GM12878 (cell line): ENCODE results near the gene SUFU. TPM values are rescaled to one million over a fixed set of nuclear protein-coding genes. Genes with fewer than 3 reads are reported as not detected.

Experiments used
- ATAC-seq: fragments of 200-7000 bp; cut with Tn5 transposase; 3 replicates; pipeline ENCODE4 v1.9.1; 2020; ENCODE audit warnings: mild to moderate bottlenecking, moderate library complexity
- Bru-seq: library from RNA; stranded (reverse); fragments of 400-500 nt; gene quantifications from one replicate; lab custom pipeline; 2021; lab: Mats Ljungman, UMichigan
- BruChase-seq, 2 experiments: library from RNA; stranded (reverse); fragments of 400-500 nt; gene quantifications; one replicate each; lab custom pipeline; 2021; lab: Mats Ljungman, UMichigan
- BruUV-seq: library from RNA; stranded (reverse); fragments of 400-500 nt; replicated peaks from 2 replicates; lab custom pipeline; 2021; lab: Mats Ljungman, UMichigan
- CTCF ChIA-PET: fragments of 300-600 bp; sonication (Branson Sonifier 250); formaldehyde crosslinking; extraction: SDS; loops from one replicate; lab custom pipeline; 2021; ENCODE audit warnings: inconsistent platforms; lab: Yijun Ruan, JAX
- POLR2A ChIA-PET: fragments of 350-600 bp; formaldehyde crosslinking; extraction: SDS; loops from one replicate; lab custom pipeline; 2021; ENCODE audit warnings: inconsistent platforms; lab: Charles Lee
- RAD21 ChIA-PET: fragments of 300-600 bp; sonication (Branson Sonifier 250); formaldehyde crosslinking; loops from one replicate; lab custom pipeline; 2023; ENCODE audit warnings: antibody characterized with exemption; ENCODE audit not compliant: unreplicated experiment; lab: Charles Lee
- SMC1A ChIA-PET: fragments of 300-600 bp; sonication (Branson Sonifier 250); formaldehyde crosslinking; loops from one replicate; lab custom pipeline; 2023; ENCODE audit not compliant: unreplicated experiment, uncharacterized antibody; lab: Charles Lee
- DNase-seq: peaks from one replicate; pipeline ENCODE4 v3.0.0-alpha.2; 2011; ENCODE audit warnings: low read depth, low spot score
- FAIRE-seq: peaks from 3 replicates; lab custom pipeline; 2011; peaks lifted over from hg19 to GRCh38; lab: Jason Lieb, UNC
- H2AFZ ChIP-seq: 2 replicates; pipeline ENCODE4 v1.6.0; 2011; ENCODE audit warnings: low read depth, low read length, control low read depth; ENCODE audit not compliant: control insufficient read depth
- H3K27ac ChIP-seq: 2 replicates; pipeline ENCODE4 v1.5.1; 2011; ENCODE audit warnings: control low read depth; ENCODE audit not compliant: control insufficient read depth, insufficient read depth
- H3K27me3 ChIP-seq, 2 experiments: replicated peaks in 1 of 2; 2 replicates each; pipeline versions ENCODE4 v1.6.0 to v1.6.1; 2011; ENCODE audit warnings: low read length in 1 of 2; ENCODE audit not compliant: control insufficient read depth in 2 of 2, insufficient read depth in 2 of 2
- H3K36me3 ChIP-seq, 2 experiments: 2 replicates each; pipeline ENCODE4 v1.5.1; 2011; ENCODE audit warnings: low read length in 1 of 2; ENCODE audit not compliant: control insufficient read depth in 2 of 2, insufficient read depth in 2 of 2
- H3K4me1 ChIP-seq: 2 replicates; pipeline ENCODE4 v1.6.1; 2011; ENCODE audit warnings: mild to moderate bottlenecking, low read length, moderate library complexity, mixed read lengths; ENCODE audit not compliant: control insufficient read depth, insufficient read depth
- H3K4me2 ChIP-seq: 2 replicates; pipeline ENCODE4 v1.6.0; 2011; ENCODE audit warnings: control low read depth; ENCODE audit not compliant: control insufficient read depth, insufficient read depth
- H3K4me3 ChIP-seq: fragments of 200-600 bp; sonication (generic); 2 replicates; pipeline ENCODE4 v1.5.1; 2016
- H3K79me2 ChIP-seq: 2 replicates; pipeline ENCODE4 v1.6.0; 2011; ENCODE audit warnings: low read length; ENCODE audit not compliant: control insufficient read depth, insufficient read depth
- H3K9ac ChIP-seq: 2 replicates; pipeline ENCODE4 v1.8.0; 2011; ENCODE audit warnings: low read length, control low read depth, mixed read lengths; ENCODE audit not compliant: control insufficient read depth, insufficient read depth
- H3K9me3 ChIP-seq: replicated peaks from 3 replicates; pipeline ENCODE4 v1.5.1; 2011; ENCODE audit warnings: mild to moderate bottlenecking, low read length; ENCODE audit not compliant: control insufficient read depth, insufficient read depth
- H4K20me1 ChIP-seq: 2 replicates; pipeline ENCODE4 v1.6.0; 2011; ENCODE audit not compliant: control insufficient read depth, insufficient read depth
- ATF7 ChIP-seq: fragments of 450-650 bp; IDR thresholded peaks from 2 replicates; pipeline ENCODE4 v1.6.1; 2016; ENCODE audit warnings: low read depth, mild to moderate bottlenecking
- EGR1 ChIP-seq, 2 experiments: IDR thresholded peaks; 1 replicate in 1 of 2; 2 replicates in 1 of 2; pipeline ENCODE4 v1.6.1; 2011 to 2012; ENCODE audit warnings: low read depth in 2 of 2, low read length in 2 of 2, borderline replicate concordance in 1 of 2, mild to moderate bottlenecking in 1 of 2, moderate library complexity in 1 of 2
- NFYB ChIP-seq: IDR thresholded peaks from 2 replicates; pipeline ENCODE4 v1.6.1; 2011; ENCODE audit warnings: low read depth, mild to moderate bottlenecking, low read length, improper control_type of control experiment, moderate library complexity; ENCODE audit not compliant: insufficient read depth
- PAX8 ChIP-seq: fragments of 450-650 bp; IDR thresholded peaks from 2 replicates; pipeline ENCODE4 v1.6.1; 2017; ENCODE audit warnings: mild to moderate bottlenecking, moderate library complexity
- RAD21 ChIP-seq: IDR thresholded peaks from 2 replicates; pipeline ENCODE4 v1.6.1; 2011; ENCODE audit warnings: mild to moderate bottlenecking, low read depth, low read length, moderate library complexity; ENCODE audit not compliant: insufficient read depth
- SP1 ChIP-seq: IDR thresholded peaks from one replicate; pipeline ENCODE4 v1.6.1; 2011; ENCODE audit warnings: low read depth, low read length
- TAF1 ChIP-seq: IDR thresholded peaks from 2 replicates; pipeline ENCODE4 v1.6.1; 2011; ENCODE audit warnings: mild to moderate bottlenecking, low read depth, low read length, borderline replicate concordance
- WGBS: methylation state at CpG from one replicate; pipeline ENCODE4 v1.1.6; 2016; ENCODE audit warnings: low lambda C conversion rate; ENCODE audit not compliant: insufficient replicate concordance, insufficient coverage; ENCODE audit errors: missing lambda C conversion rate; 5-methylcytosine and 5-hydroxymethylcytosine counted together
- in situ Hi-C: fragments of 300-500 bp; cut with MboI; formaldehyde crosslinking; loops from 9 replicates; pipeline ENCODE4 v1.14.3; 2018; ENCODE audit warnings: mixed read lengths
- intact Hi-C: fragments of 100-400 bp; cut with micrococcal nuclease; formaldehyde crosslinking; loops from one replicate; pipeline ENCODE4 v1.14.2; 2022; ENCODE audit not compliant: unreplicated experiment
- long read RNA-seq, 2 experiments: library from polyadenylated mRNA; unstranded; transcript quantifications; one replicate each; pipeline ENCODE4 v2.0.0, GENCODE V29; 2019 to 2020
- polyA minus RNA-seq, 3 experiments: library from RNA; depleted of rRNA, polyadenylated mRNA; stranded (reverse); fragments of >200 nt; gene quantifications; 2 replicates each; pipeline ENCODE4 v1.2.3, GENCODE V29; 2011
- polyA plus RNA-seq, 11 experiments: library from polyadenylated mRNA; depleted of rRNA in 4 of 11; unstranded in 6 of 11; stranded (reverse) in 5 of 11; fragments of >200 nt; fragmentation: Nextera tagmentation in 4 of 11; fragmentation: Illumina TruSeq in 1 of 11; extraction: Ambion mirVana in 4 of 11; extraction: Trizol in 1 of 11; gene quantifications; 1 replicate in 1 of 11; 2 replicates in 10 of 11; pipeline versions ENCODE4 v1.2.1 to v1.2.3, GENCODE V29; 2011 to 2016; ENCODE audit warnings: inconsistent platforms in 2 of 11, missing spikeins in 2 of 11, low read depth in 1 of 11
- total RNA-seq, 4 experiments: library from RNA; depleted of rRNA in 3 of 4; stranded (reverse); fragments of >200 nt in 3 of 4; fragmentation: Illumina TruSeq in 1 of 4; extraction: Trizol in 1 of 4; gene quantifications; 2 replicates each; pipeline versions ENCODE4 v1.2.1 to v1.2.3, GENCODE V29; 2013 to 2021
- TF ChIP-seq, protein P1 (sequence below): fragments of 450-650 bp; IDR thresholded peaks from 2 replicates; pipeline ENCODE4 v1.6.1; 2016; ENCODE audit warnings: mild to moderate bottlenecking
- TF ChIP-seq, protein P2 (sequence below): fragments of 450-650 bp; conservative IDR thresholded peaks from 2 replicates; pipeline ENCODE4 v1.6.1; 2017; ENCODE audit warnings: mild to moderate bottlenecking, moderate library complexity
- TF ChIP-seq, protein P3 (sequence below): IDR thresholded peaks from 2 replicates; pipeline ENCODE4 v1.6.1; 2012; ENCODE audit warnings: low read depth, low read length, improper control_type of control experiment

SUFU gene
- total RNA-seq (2013; cell fraction: nucleolus; rRNA removed): 6.2 and 6.7 TPM in 2 replicates
- total RNA-seq (2014; rRNA removed): 1.3 and 1.5 TPM in 2 replicates
- 0.94 and 1.1 TPM in 2 replicates for total RNA-seq (2014; rRNA removed; fragmentation: Illumina TruSeq; extraction: Trizol)
- total RNA-seq (2021): 5.6 and 7.7 TPM in 2 replicates
- polyA plus RNA-seq (2011; ENCODE audit: low read depth): 2.0 TPM
- 1.7 and 2.8 TPM in 2 replicates for polyA plus RNA-seq (2011; rRNA removed)
- 2.8 and 3.7 TPM in 2 replicates for polyA plus RNA-seq (2011; cell fraction: cytosol; rRNA removed)
- 5.5 and 6.1 TPM in 2 replicates for polyA plus RNA-seq (2011; cell fraction: nucleus; rRNA removed)
- 2.9 and 3.5 TPM in 2 replicates for polyA plus RNA-seq (2012)
- polyA plus RNA-seq (2014; fragmentation: Illumina TruSeq; extraction: Trizol): 3.8 and 4.0 TPM in 2 replicates
- polyA plus RNA-seq (2014; fragmentation: Nextera tagmentation; extraction: Ambion mirVana): under 1 TPM; 0.68 to 0.84 TPM
- polyA plus RNA-seq (2014; rRNA removed): 2.6 and 3.7 TPM in 2 replicates
- 1 to 10 TPM; 2.2 to 3.1 TPM for polyA plus RNA-seq (2016; fragmentation: Nextera tagmentation; extraction: Ambion mirVana)
- 6.4 and 6.6 TPM in 2 replicates for polyA minus RNA-seq (2011; rRNA and poly(A)+ RNA removed)
- polyA minus RNA-seq (2011; cell fraction: cytosol; rRNA and poly(A)+ RNA removed): 1.6 and 1.9 TPM in 2 replicates
- polyA minus RNA-seq (2011; cell fraction: nucleus; rRNA and poly(A)+ RNA removed): 2.3 and 4.0 TPM in 2 replicates
- percentile 55 among the genes with signal in this experiment for Bru-seq, nascent RNA
- percentile 59 among the genes with signal in this experiment for BruChase-seq, experiment 1, labeled RNA remaining after a 6-hour chase
- percentile 61 among the genes with signal in this experiment for BruChase-seq, experiment 2, labeled RNA remaining after a 2-hour chase
- long read RNA-seq, experiment 1, full-length matches to known transcripts: 1 of 5 reads
- long read RNA-seq, experiment 1, partial matches to known transcripts: 0 of 5 reads
- long read RNA-seq, experiment 1, other reads (novel, unspliced or antisense): 4 of 5 reads
- long read RNA-seq, experiment 2, partial matches to known transcripts: 1 of 7 reads
- long read RNA-seq, experiment 2, other reads (novel, unspliced or antisense): 6 of 7 reads

DNA sequence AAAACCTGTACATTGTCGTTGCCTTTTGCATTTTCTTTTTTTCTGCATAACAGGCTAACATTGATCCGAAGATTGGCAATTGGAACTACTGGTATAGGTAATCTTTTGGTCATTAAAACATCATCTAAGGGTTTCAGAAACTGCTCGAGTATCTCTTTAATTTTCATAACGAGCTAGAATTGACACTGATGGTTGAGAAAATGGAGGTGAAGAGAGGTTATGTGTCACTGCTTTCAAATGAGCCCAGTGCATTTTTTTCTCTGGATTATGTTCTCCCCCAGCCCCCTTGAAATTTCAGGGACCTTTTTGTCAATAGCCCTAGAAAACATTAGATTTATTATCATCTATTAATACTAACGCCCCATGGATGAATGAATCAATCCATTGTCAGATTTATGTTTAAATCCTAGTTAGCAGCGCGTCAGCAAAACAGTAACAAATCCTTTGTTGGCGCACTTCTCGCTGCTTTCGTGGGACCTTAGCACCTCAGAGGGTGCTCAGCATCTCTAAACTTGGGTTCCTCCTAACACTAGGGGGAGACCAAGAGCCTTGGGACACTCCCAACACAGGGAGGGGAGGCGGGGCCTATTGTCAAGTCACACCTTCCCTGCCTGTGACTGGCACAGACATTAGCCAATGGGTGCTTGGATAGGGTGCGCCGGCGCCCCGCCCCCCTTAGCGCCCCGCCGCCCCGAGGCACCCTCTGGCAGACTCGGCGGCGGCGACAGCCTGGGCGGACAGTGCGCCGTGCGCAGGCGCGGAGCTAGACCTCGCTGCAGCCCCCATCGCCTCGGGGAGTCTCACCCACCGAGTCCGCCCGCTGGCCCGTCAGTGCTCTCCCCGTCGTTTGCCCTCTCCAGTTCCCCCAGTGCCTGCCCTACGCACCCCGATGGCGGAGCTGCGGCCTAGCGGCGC is at the start of gene SUFU:
Gene SUFU (plus strand): TSS at position 709 of the 915 bp plus-strand sequence. CDS start 181 bp downstream, at position 890.
- Histone ChIP-seq H3K27ac (peak within 1 kb of the TSS; percentile 72; the same call in 1 of the 2 replicates), H3K4me2 (peak within 1 kb of the TSS; percentile 94), H3K79me2 (peaks cover 49% of the 10 kb centered on the region), H3K9ac (peak within 1 kb of the TSS; percentile 68), H3K9me3 (no peaks in the 10 kb centered on the region), H2AFZ (peak within 1 kb of the TSS; percentile 89), H3K36me3 (no peaks in the 10 kb centered on the region), H3K4me1 (peaks cover 7% of the 10 kb centered on the region), H3K4me3 (peak within 1 kb of the TSS; percentile 88), H3K27me3 (no peaks in the 10 kb centered on the region), H4K20me1 (no peaks in the 10 kb centered on the region)
- no TSS peak for BruUV-seq
- in situ Hi-C loops: no loop called here
- CTCF ChIA-PET: interaction anchor here (0.6 to 14.7 kb wide), 42 partner anchors 9 to 329 kb away, joined by 3 to 325 read pairs (median 4); partner anchors contain the start of gene C10orf95
- ATAC-seq: peak; percentile 82
- intact Hi-C loops: loop anchor here (1.0 to 10.0 kb wide), 6 partner anchors 37 to 211 kb away; partner anchors contain the start of genes ARL3, C10orf95 and SFXN2
- POLR2A ChIA-PET: interaction anchor here (0.5 to 3.8 kb wide), 16 partner anchors 8 to 385 kb away, joined by 3 to 24 read pairs (median 3); partner anchors contain the start of gene GBF1
- 1% methylated on average over 33 of the region's 44 CpGs for WGBS
- RAD21 ChIA-PET: interaction anchor here (0.5 to 4.7 kb wide), 28 partner anchors 9 to 832 kb away, joined by 3 to 206 read pairs (median 4); partner anchors contain the start of genes FBXL15 and TRIM8
- DNase-seq: peak; percentile 93
- SMC1A ChIA-PET: interaction anchor here (0.8 to 8.9 kb wide), 25 partner anchors 8 to 273 kb away, joined by 3 to 137 read pairs (median 4); partner anchors contain the start of genes ARL3, C10orf95 and SFXN2
- peak; percentile 94 for FAIRE-seq
- TF ChIP-seq EGR1 (IDR thresholded peaks at IDR 0.05; ENCODE audit: borderline replicate concordance in 1 of 2, low read depth in 2 of 2, low read length in 2 of 2) (no peak), NFYB (peak; percentile 67; the same call in 1 of the 2 replicates), TAF1 (peak; percentile 95), PAX8 (no peak), RAD21 (peak; percentile 88), SP1 (peak; percentile 92), ATF7 (no peak)
- TF ChIP-seq, protein P1, sequence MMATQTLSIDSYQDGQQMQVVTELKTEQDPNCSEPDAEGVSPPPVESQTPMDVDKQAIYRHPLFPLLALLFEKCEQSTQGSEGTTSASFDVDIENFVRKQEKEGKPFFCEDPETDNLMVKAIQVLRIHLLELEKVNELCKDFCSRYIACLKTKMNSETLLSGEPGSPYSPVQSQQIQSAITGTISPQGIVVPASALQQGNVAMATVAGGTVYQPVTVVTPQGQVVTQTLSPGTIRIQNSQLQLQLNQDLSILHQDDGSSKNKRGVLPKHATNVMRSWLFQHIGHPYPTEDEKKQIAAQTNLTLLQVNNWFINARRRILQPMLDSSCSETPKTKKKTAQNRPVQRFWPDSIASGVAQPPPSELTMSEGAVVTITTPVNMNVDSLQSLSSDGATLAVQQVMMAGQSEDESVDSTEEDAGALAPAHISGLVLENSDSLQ: peak; percentile 99
- TF ChIP-seq, protein P2, sequence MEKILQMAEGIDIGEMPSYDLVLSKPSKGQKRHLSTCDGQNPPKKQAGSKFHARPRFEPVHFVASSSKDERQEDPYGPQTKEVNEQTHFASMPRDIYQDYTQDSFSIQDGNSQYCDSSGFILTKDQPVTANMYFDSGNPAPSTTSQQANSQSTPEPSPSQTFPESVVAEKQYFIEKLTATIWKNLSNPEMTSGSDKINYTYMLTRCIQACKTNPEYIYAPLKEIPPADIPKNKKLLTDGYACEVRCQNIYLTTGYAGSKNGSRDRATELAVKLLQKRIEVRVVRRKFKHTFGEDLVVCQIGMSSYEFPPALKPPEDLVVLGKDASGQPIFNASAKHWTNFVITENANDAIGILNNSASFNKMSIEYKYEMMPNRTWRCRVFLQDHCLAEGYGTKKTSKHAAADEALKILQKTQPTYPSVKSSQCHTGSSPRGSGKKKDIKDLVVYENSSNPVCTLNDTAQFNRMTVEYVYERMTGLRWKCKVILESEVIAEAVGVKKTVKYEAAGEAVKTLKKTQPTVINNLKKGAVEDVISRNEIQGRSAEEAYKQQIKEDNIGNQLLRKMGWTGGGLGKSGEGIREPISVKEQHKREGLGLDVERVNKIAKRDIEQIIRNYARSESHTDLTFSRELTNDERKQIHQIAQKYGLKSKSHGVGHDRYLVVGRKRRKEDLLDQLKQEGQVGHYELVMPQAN: no peak
- TF ChIP-seq, protein P3, sequence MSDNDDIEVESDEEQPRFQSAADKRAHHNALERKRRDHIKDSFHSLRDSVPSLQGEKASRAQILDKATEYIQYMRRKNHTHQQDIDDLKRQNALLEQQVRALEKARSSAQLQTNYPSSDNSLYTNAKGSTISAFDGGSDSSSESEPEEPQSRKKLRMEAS: no peak
